ENCODE measurements around the gene GAREM2.

- TF ChIP-seq CTCF (optimal IDR thresholded peaks at IDR 0.05 in 1 of 3, IDR thresholded peaks at IDR 0.05 in 1 of 3, conservative IDR thresholded peaks at IDR 0.05 in 1 of 3; ENCODE audit: extremely low read depth in 1 of 3, insufficient read depth in 2 of 3, low read length in 3 of 3) = no peak
- no peak for TF ChIP-seq EZH2 (IDR thresholded peaks at IDR 0.05; ENCODE audit: low read length)
Observed at GRCh38 chr2:26176279-26176615, 3.4 kb downstream of the GAREM2 start.
